GM13977 (cell line): ENCODE measurements around the gene VPS4A.
"Not testable (repeated sequence)": the region's sequence is repeated elsewhere in the genome, so short reads cannot be mapped to it uniquely, and the experiment has no call there.

Experiments
- DNase-seq: peaks from one replicate; pipeline ENCODE4 v3.0.0; 2012; ENCODE audit warnings: low spot score
- in situ Hi-C: fragments of 300-500 bp; cut with MboI; formaldehyde crosslinking; loops from one replicate; pipeline ENCODE4 v1.12.0; 2022; ENCODE audit warnings: low sequenced_read_pairs, low pct_unique_long_range_greater_than_20kb, mixed read lengths, inconsistent platforms; ENCODE audit not compliant: unreplicated experiment
- TF ChIP-seq, protein P1 (sequence below): IDR thresholded peaks from 2 replicates; pipeline ENCODE4 v1.5.1; 2012; ENCODE audit warnings: mild to moderate bottlenecking, control low read depth; ENCODE audit not compliant: insufficient read depth; ENCODE audit errors: extremely low read depth, missing control alignments

Gene VPS4A

DNA sequence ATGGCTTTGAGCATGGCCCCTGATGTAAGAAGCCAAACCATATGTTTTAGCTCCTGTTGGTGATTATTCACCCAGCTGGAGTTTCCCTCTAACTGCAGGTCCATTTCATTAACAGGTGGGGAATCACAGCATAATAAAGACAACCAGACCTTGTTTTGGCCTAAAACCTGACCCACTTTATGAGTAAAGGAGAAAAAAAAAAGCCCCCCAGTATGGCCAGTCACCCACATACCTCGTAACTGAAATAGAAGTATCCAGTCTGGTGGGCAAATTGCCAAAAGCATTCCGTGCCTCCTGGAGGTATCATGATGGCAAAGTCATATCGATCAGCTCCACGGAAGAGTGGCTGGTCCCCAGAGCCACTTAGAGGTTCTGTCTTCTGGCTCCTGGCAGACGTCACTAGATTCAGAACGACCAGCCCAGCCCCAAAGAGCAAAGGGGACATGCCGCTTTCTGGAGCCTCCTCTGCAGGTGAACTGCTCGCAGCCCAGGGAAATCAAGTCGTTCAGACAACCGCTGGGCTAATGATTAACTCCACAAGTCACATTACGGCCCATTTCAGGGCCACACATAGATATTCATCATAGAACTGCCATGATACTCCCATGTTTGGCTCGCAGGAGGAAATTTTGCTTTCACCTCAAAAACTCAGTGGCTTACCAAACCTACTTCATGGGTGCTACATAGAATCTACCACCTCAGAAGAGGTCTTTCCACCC lies 40.3 kb downstream of the VPS4A start, which contains the start of gene TMED6:
Gene TMED6 (minus strand): TSS at position 478 of the 719 bp plus-strand sequence. CDS start 33 bp downstream, at position 445.
- in situ Hi-C loops, result no loop called here
- TF ChIP-seq, protein P1, sequence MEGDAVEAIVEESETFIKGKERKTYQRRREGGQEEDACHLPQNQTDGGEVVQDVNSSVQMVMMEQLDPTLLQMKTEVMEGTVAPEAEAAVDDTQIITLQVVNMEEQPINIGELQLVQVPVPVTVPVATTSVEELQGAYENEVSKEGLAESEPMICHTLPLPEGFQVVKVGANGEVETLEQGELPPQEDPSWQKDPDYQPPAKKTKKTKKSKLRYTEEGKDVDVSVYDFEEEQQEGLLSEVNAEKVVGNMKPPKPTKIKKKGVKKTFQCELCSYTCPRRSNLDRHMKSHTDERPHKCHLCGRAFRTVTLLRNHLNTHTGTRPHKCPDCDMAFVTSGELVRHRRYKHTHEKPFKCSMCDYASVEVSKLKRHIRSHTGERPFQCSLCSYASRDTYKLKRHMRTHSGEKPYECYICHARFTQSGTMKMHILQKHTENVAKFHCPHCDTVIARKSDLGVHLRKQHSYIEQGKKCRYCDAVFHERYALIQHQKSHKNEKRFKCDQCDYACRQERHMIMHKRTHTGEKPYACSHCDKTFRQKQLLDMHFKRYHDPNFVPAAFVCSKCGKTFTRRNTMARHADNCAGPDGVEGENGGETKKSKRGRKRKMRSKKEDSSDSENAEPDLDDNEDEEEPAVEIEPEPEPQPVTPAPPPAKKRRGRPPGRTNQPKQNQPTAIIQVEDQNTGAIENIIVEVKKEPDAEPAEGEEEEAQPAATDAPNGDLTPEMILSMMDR, result no peak
- no peak for DNase-seq

DNA sequence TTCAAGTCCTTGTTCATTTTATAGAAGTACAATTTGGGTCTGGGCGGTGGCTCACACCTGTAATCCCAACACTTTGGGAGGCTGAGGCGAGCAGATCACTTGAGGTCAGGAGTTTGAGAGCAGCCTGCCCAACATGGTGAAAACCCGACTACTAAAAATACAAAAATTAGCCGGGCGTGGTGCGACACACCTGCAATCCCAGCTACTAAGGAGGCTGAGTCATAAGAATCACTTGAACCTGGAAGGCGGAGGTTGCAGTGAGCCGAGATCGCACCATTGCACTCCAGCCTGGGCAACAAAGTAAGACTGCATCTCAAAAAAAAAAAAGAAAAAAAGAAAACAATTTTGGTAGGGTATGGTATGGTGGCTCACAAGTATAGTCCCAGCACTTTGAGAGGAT lies 48.9 kb downstream of the VPS4A start:
- in situ Hi-C loops, DNase-seq: not testable (repeated sequence)

DNA sequence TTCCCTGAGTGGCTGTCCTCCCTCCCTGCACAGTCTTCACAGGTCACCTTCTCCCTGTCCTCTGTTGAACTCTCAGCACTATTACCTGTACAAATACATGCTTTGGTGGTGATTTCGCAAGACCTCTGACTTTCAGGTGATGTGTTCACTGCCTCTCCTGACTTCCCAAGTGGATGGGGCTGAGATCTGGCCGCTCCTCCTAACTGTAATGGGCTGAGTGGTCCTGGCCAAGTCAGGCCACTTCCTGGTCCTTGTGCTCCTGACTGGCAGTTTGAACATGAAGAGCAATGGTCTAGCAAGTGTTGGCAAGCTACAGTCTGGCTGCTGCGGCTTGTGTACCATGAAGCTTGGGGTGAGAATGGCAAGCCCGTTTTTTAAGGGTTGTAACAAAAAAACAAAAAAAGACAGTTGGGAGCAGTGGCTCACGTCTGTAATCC lies 52.1 kb downstream of the VPS4A start:
- DNase-seq, result no peak
- TF ChIP-seq, protein P1, result no peak
- in situ Hi-C loops, result no loop called here

DNA sequence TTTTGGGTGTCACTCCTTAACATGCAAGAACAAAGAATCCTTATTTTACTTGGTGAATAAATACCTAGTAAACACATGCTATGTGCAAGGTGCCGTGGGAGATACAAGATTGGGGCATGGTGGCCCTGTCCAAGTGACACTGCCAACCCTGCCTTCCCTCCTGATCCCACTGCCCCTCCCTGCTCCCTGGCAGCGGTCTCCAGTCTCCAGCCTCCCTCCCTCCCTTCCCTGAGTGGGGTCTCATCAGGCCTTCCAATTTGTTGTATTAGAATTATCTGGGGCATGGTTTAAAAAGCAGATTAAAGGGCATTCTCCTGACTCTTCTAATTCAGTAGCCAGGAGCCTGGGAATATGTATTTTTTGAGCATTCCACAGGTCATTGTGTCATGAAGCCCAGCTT lies 52.9 kb downstream of the VPS4A start:
- no peak for DNase-seq
- TF ChIP-seq, protein P1, result no peak
- in situ Hi-C loops, result no loop called here

DNA sequence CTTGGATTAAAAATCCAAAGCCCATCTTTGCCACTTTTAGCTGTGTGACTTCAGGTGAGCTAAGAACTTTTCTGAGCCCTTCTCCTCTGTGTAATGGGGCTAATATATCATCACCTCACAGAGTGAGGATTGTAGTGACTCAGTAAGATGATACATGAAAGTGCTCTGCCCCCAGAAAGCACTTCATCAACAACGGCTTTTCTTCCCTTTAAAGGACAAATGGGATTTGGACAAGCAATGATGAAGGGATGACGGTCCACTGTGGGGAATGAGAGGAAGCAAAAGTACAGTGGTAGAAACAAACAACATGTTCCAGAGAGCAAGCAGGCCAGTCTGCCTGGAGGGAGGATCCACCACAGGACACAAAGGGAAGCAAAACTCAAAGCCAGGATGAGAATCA lies 54.8 kb downstream of the VPS4A start:
- no peak for DNase-seq
- TF ChIP-seq, protein P1, result no peak
- in situ Hi-C loops, result no loop called here

DNA sequence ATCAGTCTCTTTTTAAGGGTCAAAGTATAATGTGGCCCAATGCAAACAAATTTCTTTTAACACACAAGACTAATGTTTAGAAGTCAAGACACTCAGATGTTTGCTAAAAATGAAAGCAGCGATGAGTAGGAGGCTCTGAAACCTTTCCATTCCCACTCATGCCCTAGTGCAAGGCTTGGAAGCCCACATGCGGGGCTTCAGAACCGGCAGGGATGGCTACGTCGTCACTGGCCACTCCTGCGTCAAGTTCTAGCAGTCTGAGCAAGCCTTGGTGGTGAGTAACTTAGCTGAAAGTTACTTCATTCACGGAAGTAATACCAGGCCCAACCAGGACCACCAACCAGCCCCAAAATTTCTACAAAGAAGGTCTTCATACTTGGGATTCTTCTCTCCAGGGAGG lies 55.3 kb downstream of the VPS4A start:
- TF ChIP-seq, protein P1, result no peak
- in situ Hi-C loops, result no loop called here
- DNase-seq, result no peak

DNA sequence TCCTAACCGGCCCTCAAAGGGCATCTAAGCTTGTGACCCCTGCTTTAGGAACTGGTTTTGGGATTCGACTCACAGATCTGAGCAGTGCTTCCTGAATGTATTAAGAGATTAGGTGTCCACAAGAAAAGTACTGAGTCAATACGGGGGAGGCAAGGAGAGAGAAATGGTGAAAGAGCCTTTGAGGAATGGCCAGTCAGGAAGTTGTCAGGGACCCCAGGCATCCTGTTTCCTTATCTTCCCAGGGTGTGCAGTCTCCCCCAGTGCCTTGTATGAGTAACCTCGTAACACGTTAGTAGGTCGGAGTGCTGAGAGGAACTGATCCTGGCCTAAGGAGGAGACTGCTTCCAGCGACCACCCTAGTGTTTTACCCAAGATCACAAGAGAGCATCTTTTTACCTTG lies 56.8 kb downstream of the VPS4A start:
- TF ChIP-seq, protein P1, result no peak
- DNase-seq, result no peak
- in situ Hi-C loops, result no loop called here
